ENCODE measurements around the gene SDR42E2. TPM values are rescaled to one million over a fixed set of nuclear protein-coding genes. Genes with fewer than 3 reads are reported as not detected.
A peak's percentile ranks its signal among the peaks of the same experiment; 100 is the strongest.

SDR42E2 gene
- total RNA-seq, 2 donors from 2014 or later = not detected

DNA sequence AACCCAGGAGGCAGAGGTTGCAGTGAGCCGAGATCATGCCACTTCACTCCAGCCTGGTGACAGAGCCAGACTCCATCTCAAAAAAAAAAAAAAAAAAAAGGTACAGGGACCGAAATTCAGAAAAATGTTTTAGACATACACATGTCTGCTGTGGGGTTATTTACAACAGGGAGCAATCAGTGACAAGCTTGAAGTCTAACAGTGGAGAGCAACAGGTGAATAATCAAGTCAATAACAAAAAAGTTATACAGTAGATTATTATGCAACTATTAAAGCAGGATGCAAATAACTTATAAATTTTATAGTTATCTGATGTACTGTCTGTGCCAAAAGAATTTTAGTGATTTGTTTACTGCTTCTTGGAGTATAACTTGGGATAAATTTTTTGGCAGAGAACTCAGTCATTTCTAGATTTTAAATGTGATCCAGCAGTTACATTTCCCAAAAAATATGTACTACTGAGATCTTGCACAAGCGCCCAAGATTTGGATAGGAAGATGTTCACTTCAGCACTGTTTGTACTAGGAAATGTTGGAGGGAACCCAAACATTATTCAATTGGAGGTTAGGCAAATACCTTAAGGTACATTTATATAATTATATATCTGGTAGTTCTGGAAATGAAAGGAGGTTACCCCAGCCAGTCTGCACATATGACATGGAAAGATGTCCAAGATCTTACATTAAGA is 77.9 kb downstream of the SDR42E2 start:
- Histone ChIP-seq H3K27ac (peak overlapping the region; percentile 69 to 73), H3K4me1 (replicated peaks) (peaks cover 13% of the 10 kb centered on the region), H3K9me3 (no peaks in the 10 kb centered on the region), H3K4me3 (no peak overlapping the region), H3K36me3 (no peaks in the 10 kb centered on the region), H3K27me3 (replicated peaks; ENCODE audit: insufficient read depth) (no peaks in the 10 kb centered on the region)
- WGBS = 24% methylated on average over 3 of the region's 3 CpGs
- peak; percentile 51 for DNase-seq (ENCODE audit: low spot score)
- TF ChIP-seq POLR2A (IDR thresholded peaks at IDR 0.05) (no peak), POLR2AphosphoS5 (IDR thresholded peaks at IDR 0.05) (peak; percentile 79)
- intact Hi-C loops (cut with DNase I) = no loop called here

Other genes with a start within 250 kb of the SDR42E2 start
- gene UQCRC2, start 209.1 kb upstream of the SDR42E2 start, total RNA-seq = 100 to 1,000 TPM; 123 to 138 TPM
- gene PDZD9, start 161.4 kb upstream of the SDR42E2 start, total RNA-seq = under 1 TPM in 1 of 2 donors, not detected in 1; 0.85 TPM
- 10 to 100 TPM; 19.6 to 21.0 TPM for gene MOSMO, start 154.4 kb upstream of the SDR42E2 start, total RNA-seq
- 1 to 10 TPM in 1 of 2 donors, under 1 TPM in 1; 0.41 to 2.5 TPM for gene VWA3A, start 70.0 kb upstream of the SDR42E2 start, total RNA-seq
- gene EEF2K, start 43.8 kb downstream of the SDR42E2 start, total RNA-seq = 10 to 100 TPM; 58.2 to 75.1 TPM
- 10 to 100 TPM; 52.3 to 61.7 TPM for gene POLR3E, start 134.9 kb downstream of the SDR42E2 start, total RNA-seq
- gene CDR2, start 212.1 kb downstream of the SDR42E2 start, total RNA-seq = 10 to 100 TPM; 24.5 to 31.9 TPM